Stimulated activated effector memory CD8-positive, alpha-beta T cell treated with anti-CD3 and anti-CD28 coated beads, Interleukin-12 subunit alpha, Interleukin-12 subunit beta, amount 100 ng/mL, for 72 hours (primary cell): ENCODE measurements around the gene ADAP1.
A peak's percentile ranks its signal among the peaks of the same experiment; 100 is the strongest.
"Not testable (repeated sequence)": the region's sequence is repeated elsewhere in the genome, so short reads cannot be mapped to it uniquely, and the experiment has no call there.

Experiments
- ATAC-seq: fragments of 150-1000 bp; cut with Tn5 transposase; 2 replicates; pipeline ENCODE4 v1.10.0; 2021
- DNase-seq, 2 donors: peaks; one replicate each; pipeline ENCODE4 v3.0.0; 2021 to 2022; ENCODE audit warnings: low spot score in 2 of 2
- H3K27ac Mint-ChIP-seq: one replicate; pipeline ENCODE4 v1.8.0; 2022; ENCODE audit warnings: mild to moderate bottlenecking, mixed read lengths
- H3K36me3 Mint-ChIP-seq: one replicate; pipeline ENCODE4 v1.8.0; 2022; ENCODE audit warnings: mild to moderate bottlenecking, mixed read lengths
- H3K4me1 Mint-ChIP-seq: one replicate; pipeline ENCODE4 v1.8.0; 2022; ENCODE audit warnings: mixed read lengths
- H3K4me3 Mint-ChIP-seq: one replicate; pipeline ENCODE4 v1.8.0; 2022; ENCODE audit warnings: mild to moderate bottlenecking, mixed read lengths
- H3K9me3 Mint-ChIP-seq: one replicate; pipeline ENCODE4 v1.8.0; 2022; ENCODE audit warnings: mixed read lengths

The ADAP1 gene

DNA sequence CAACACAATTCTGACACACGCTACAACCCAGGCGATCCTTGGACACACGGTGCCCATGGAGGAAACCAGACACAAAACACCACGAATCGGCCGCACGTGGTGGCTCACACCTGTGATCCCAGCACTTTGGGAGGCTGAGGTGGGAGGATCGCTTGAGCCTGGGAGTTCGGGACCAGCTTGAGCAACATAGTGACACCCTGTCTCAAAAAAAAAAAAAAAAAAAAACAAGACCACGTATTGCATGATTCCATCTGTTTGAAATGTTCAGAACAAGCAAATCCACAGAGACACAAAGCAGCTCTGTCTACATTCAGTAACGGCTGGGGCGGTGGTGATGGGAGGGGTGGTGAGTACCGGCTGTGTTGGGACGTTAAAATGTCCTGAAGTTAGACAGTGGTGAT is 25.2 kb downstream of the ADAP1 start:
- Mint-ChIP-seq H3K27ac (peak overlapping the region; percentile 84), H3K4me1 (peaks cover 71% of the 10 kb centered on the region), H3K4me3 (peak overlapping the region; percentile 12), H3K36me3 (peaks cover 53% of the 10 kb centered on the region), H3K9me3 (no peaks in the 10 kb centered on the region)
- ATAC-seq (no peak), DNase-seq (no peak)

DNA sequence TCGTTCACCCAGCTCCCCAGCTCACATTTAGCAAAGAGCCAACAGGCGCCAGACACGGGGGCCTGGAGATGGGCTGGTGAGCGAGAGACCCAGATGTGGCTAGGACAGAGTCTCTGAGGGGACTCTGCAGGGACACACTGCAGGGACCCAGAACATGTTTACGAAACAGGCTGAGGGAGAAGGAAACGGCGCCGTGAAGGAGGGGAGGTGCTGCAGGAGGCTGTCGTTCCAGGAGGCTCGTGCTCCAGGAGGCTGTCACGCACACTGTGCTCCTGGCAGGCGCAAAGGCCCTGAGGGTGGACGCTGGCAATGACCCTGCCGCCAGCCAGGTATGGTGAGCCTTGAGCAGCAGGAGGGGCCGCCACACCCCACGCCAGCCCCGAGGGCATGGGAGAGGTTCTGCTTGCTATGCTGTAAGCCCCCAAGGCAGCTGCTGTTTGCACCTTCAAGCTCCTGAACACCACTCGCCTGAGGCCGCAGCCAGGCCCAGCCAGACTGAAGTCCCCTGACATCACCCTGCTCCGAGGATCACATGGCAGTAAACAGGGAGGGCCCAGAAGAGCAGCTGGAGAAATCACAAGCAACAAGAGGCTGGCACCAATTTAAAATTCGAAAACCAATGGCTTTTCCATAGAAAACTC is 27.3 kb downstream of the ADAP1 start:
- H3K36me3 Mint-ChIP-seq: peaks cover 54% of the 10 kb centered on the region
- no peak overlapping the region for H3K4me3 Mint-ChIP-seq
- ATAC-seq (no peak), DNase-seq (no peak)
- H3K27ac Mint-ChIP-seq: peak overlapping the region; percentile 45
- H3K4me1 Mint-ChIP-seq: peaks cover 86% of the 10 kb centered on the region
- no peaks in the 10 kb centered on the region for H3K9me3 Mint-ChIP-seq

DNA sequence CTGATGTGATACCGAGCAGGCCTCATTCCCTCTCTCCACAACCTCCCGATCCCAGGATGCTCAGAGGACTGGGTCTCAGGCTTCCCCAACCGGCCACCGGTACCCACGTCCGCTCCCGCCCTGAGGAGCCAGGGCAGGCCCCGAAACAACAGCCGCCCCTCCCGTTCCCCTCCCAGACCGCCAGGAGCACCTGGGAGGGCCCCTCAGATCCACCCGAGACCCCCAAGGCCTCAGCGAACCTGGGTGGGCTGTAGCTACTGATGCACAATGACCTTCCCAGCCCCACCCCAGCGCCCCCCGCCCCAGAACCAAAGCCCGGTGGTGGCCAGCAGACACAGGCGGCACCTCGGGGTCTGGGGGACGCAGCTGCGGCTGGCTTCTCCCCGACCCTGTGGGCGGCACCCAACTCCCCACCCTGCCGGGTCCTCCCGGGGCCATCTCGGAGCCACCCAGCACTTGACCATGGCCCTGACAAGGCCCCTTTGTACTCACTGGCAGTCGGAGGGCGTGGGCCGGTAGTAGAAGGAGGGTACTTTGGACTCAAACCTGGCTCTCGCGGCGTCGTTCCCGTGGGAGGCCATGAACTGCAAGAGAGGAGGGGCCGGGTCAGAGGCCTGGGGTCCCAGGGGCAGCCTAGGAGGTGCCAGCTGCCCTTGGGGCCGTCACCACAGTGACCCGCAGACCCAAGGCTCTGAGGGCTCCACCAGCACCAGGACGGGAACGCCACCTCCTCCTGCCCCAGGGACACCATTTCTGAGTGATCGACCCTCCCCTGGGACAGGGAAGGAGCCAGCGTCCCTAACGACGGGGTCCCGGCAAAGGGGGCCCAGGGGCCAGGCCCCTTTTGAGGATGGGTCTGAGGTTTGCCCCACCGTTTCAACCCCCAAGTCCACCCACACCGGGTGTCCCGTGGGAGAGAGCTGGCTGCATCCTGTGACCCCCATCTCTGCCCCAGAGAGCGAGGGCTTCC is 28.1 kb downstream of the ADAP1 start:
- no peaks in the 10 kb centered on the region for H3K9me3 Mint-ChIP-seq
- peak overlapping the region; percentile 78 for H3K27ac Mint-ChIP-seq
- peak overlapping the region; percentile 83 for H3K4me3 Mint-ChIP-seq
- DNase-seq (no peak), ATAC-seq (no peak)
- peaks cover 50% of the 10 kb centered on the region for H3K36me3 Mint-ChIP-seq
- peaks cover 88% of the 10 kb centered on the region for H3K4me1 Mint-ChIP-seq

DNA sequence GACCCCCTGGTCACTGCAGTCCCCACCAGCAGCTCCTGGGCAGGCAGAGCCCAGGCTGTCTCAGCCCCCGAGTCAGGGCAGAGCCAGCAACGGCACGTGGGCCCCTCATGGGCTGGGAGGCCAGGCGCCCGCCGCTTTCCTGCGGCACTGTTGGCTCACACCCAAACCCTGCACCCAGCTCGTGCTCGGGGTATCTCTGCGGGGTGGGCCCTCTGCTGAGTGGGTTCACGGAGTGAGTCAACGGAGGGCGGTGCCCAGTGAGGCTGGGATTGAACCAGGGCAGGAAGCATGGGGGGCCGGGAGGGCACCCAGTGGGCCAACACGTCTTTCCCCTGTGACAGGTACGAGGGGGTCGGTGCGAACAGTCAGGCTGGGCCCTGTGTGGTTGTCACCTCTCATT is 28.9 kb downstream of the ADAP1 start:
- Mint-ChIP-seq H3K36me3 (peaks cover 55% of the 10 kb centered on the region), H3K4me1 (peaks cover 89% of the 10 kb centered on the region), H3K9me3 (no peaks in the 10 kb centered on the region), H3K27ac (peak overlapping the region; percentile 78), H3K4me3 (peak overlapping the region; percentile 83)
- DNase-seq (peak; percentile 60 to 85), ATAC-seq (peak; percentile 58)

DNA sequence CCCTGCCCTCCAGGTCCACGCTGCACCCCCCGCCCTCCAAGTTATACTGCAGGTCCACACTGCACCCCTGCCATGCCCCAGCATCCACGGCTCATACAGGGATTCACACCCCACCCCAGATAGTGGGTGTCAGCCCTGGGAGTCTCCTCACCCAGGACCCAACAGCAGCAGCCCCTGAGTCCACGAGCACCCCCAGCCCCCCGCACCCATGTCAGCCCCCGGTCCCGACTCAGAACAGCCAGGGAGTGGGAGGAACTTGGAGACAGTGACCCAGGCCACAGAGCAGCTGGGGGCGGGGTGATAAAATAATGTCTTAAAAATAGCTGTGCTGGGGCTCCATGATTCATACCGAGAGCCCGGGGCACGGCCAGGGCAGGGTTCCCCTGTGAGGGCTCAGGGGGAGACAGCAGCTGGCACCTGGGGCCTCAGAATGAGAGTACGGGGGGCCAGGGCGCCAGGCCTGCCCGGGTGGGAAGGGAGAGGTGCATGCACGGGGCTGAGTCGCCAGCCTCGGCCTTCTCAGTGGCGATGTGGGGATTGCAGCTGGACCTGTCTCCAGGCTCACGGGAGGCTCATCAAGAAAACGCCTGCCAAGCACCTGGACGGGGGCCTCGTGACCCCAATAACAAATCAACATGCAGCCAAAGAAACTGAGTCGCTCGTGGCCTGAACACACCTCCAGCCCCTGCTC is 29.8 kb downstream of the ADAP1 start:
- peaks cover 86% of the 10 kb centered on the region for H3K4me1 Mint-ChIP-seq

DNA sequence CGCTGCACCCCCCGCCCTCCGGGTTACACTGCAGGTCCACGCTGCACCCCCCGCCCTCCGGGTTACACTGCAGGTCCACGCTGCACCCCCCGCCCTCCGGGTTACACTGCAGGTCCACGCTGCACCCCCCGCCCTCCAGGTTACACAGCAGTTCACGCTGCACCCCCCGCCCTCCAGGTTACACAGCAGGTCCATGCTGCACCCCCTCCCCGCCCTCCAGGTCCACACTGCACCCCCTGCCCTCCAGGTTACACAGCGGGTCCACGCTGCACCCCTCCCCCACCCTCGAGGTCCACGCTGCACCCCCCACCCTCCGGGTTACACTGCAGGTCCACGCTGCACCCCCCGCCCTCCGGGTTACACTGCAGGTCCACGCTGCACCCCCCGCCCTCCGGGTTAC is 30.4 kb downstream of the ADAP1 start:
- Mint-ChIP-seq H3K27ac (peak overlapping the region; percentile 83), H3K36me3 (peaks cover 41% of the 10 kb centered on the region), H3K4me3 (peak overlapping the region; percentile 83), H3K4me1 (peaks cover 86% of the 10 kb centered on the region)
- DNase-seq, ATAC-seq, H3K9me3 Mint-ChIP-seq: not testable (repeated sequence)

More for the DNA sequence above, 29.8 kb downstream of the ADAP1 start:
- DNase-seq (peak; percentile 60 to 87), ATAC-seq (peak; percentile 67)
- no peaks in the 10 kb centered on the region for H3K9me3 Mint-ChIP-seq
- H3K27ac Mint-ChIP-seq: peak overlapping the region; percentile 83
- H3K36me3 Mint-ChIP-seq: peaks cover 47% of the 10 kb centered on the region
- H3K4me3 Mint-ChIP-seq: peak overlapping the region; percentile 83

DNA sequence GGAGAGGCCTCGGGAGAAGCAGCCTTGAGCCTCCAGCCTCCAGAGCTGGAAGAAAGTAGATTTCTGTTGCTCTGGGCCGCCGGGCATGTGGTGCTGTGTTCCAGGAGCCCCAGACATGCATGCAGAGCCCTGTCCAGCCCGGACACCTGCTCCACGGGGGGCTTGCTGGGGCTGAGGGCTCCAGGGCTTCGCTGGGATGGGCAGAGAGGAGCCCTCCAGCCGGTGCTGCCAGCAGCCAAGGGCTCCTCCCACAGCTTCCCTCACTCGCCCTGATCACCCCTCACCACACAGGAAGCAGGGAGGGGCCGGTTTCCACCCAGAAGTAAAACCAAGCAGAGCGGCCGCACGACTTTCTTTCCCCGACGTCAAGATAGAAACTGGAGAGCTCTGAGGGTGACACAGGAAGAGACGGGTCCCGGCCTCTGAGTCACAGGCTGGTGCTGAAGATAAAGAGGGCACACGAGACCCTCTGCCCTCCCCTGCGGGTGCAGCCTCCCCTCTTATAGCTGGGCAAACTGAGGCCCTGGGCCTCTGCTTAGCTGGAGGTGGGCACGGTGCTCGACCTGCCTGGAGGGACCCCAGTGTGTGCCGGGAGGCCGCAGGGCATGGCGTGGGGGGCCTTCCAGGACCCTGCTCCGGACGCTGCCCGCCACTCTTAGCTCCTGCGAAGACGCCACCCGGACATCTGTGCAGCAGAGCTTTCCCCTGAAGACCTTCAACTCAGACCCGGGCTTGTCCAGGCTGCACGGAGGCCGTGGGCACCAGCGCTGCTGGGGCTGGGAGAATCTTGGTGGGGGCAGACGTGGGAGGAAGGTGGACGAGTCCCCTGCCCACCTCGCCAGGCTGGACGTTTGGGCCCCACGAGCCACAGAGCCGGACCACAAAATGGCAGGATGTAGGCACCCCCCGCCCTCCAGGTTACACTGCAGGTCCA is 31.1 kb downstream of the ADAP1 start:
- DNase-seq (peak; percentile 76 to 94), ATAC-seq (peak; percentile 87)
- H3K4me1 Mint-ChIP-seq: peaks cover 79% of the 10 kb centered on the region
- peak overlapping the region; percentile 96 for H3K27ac Mint-ChIP-seq
- H3K9me3 Mint-ChIP-seq: no peaks in the 10 kb centered on the region
- H3K36me3 Mint-ChIP-seq: peaks cover 38% of the 10 kb centered on the region
- peak overlapping the region; percentile 83 for H3K4me3 Mint-ChIP-seq

DNA sequence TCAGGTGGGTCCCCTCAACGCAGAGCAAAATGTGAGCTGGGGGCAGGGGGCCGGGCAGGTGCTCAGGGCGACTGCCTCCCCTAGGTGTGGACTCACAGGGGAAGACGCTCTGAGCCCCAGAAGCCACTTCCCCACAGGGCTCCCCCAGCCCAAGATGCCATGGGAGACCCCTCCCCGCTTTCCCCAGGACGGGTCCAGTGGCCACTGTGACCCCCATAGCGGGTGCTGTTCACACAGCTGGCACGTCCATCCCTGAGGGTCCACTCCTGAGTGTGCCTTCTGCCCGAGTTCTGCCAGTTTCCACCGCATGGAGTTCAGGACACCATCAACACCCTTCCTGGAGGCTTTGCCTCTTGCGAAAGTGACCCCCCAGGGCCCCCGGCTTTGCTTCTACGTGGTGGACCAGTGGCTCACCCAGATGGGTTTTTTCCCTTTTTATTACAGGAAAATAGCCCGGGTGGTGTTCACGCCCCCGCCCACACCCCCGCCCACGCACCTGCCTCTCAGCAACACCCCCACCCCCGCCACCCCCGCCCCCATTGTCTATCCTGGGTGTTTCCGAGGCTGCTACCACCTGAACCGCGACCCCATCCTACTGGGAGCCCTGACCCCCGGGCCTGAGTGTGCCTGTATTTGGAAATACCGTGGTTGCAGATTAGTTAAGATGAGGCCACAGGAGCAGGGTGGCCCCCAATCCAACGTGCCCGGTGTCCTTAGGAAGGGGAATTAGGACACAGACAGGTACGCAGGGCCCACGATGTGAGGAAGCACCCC is 32.0 kb downstream of the ADAP1 start:
- Mint-ChIP-seq H3K4me1 (peaks cover 72% of the 10 kb centered on the region), H3K27ac (peak overlapping the region; percentile 96), H3K36me3 (peaks cover 39% of the 10 kb centered on the region), H3K9me3 (no peaks in the 10 kb centered on the region), H3K4me3 (peak overlapping the region; percentile 83)
- ATAC-seq (peak; percentile 0), DNase-seq (peak in 1 of 2 donors; percentile 74)

DNA sequence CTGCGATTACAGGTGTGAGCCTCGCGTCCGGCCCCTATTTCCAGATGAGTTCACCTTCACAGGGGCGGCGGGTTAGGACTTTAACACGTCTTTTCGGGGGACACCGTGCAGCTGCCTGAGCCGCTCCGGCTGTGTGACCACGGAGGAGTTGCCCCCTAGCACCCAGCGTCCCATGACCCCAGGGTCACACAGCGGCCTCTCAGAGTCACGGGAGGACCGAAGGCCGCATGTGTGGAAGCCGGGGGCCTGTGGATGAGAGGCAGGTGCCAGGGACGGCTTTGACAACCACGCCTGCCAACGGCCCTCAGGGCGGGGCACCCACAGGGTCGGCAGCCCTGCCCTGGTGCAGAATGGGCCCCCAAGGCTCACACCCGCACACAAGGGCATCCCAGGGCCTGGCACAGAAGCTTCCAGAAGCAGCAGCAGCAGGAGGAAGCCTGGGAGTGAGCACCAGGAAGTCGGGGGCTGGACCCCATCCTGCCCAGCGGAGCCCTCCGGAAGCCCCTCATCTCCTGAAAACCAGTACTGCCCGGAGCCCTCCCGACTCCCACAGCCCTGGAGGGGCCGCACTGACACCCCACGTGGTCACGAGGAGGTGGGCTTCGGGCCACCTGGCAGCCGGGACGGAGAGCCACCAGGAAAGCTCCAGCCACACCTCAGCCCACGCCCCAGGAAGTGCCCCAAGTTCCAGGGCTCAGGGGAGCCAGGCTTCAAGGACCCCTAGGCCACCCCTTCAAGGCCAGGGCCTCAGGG is 32.7 kb downstream of the ADAP1 start:
- Mint-ChIP-seq H3K4me1 (peaks cover 65% of the 10 kb centered on the region), H3K36me3 (peaks cover 39% of the 10 kb centered on the region), H3K9me3 (no peaks in the 10 kb centered on the region), H3K4me3 (peak overlapping the region; percentile 83), H3K27ac (peak overlapping the region; percentile 96)
- ATAC-seq (no peak), DNase-seq (no peak)

DNA sequence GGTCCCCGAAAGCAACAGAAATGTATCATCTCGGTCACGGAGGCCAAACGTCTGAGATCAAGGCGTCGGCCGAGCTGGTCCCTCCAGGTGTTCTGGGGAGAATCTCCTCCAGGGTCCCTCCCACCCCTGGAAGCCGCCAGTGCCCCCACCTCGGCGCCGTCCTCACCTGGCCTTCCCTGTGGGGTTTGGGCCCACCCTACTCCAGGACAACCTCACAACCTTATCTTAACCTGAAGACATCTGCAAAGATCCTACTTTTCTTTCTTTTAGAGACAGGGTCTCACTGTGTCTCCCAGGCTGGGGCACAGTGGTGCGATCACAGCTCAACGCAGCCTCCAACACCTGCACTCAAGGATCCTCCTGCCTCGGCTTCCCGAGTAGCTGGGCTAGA is 33.4 kb downstream of the ADAP1 start:
- peak overlapping the region; percentile 83 for H3K4me3 Mint-ChIP-seq
- no peaks in the 10 kb centered on the region for H3K9me3 Mint-ChIP-seq
- peaks cover 66% of the 10 kb centered on the region for H3K4me1 Mint-ChIP-seq
- no peak for ATAC-seq
- H3K36me3 Mint-ChIP-seq: peaks cover 39% of the 10 kb centered on the region
- no peak for DNase-seq
- peak overlapping the region; percentile 96 for H3K27ac Mint-ChIP-seq

DNA sequence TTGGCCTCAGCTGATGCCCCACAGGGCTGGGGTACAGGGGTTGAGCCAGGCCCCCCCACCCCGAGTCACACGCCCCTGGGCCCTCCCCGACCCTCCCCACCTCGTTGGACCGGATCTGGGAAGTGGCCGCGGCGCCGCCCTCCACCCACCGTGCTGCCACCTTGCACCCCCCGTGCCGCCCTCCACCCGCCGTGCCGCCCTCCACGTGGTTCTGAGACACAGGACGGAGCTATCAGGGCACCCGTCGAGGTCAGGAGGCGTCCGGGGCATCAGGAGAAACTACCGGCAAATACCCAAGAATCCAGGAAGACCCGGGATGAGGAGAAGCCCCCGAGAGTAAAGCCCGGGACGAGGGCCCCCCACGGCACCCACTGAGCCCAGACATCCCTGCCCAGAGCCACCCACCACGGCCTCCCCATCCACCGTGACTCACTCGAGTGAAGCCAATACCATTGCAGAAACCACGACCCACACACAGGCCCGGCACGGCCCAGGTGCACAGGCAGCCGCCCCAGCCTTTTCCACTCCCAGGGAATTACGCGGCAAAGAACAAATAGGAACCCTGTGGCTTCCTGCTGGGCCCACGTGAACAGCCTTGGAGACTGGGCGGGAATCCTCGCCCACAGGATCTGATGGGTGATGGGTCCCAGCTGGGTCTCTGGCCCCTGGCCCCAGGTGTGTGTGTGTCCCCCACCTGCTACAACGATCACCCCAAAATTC is 34.0 kb downstream of the ADAP1 start:
- no peak for ATAC-seq
- peak overlapping the region; percentile 83 for H3K4me3 Mint-ChIP-seq
- no peak for DNase-seq
- peaks cover 66% of the 10 kb centered on the region for H3K4me1 Mint-ChIP-seq
- no peaks in the 10 kb centered on the region for H3K9me3 Mint-ChIP-seq
- peak overlapping the region; percentile 96 for H3K27ac Mint-ChIP-seq
- peaks cover 39% of the 10 kb centered on the region for H3K36me3 Mint-ChIP-seq

DNA sequence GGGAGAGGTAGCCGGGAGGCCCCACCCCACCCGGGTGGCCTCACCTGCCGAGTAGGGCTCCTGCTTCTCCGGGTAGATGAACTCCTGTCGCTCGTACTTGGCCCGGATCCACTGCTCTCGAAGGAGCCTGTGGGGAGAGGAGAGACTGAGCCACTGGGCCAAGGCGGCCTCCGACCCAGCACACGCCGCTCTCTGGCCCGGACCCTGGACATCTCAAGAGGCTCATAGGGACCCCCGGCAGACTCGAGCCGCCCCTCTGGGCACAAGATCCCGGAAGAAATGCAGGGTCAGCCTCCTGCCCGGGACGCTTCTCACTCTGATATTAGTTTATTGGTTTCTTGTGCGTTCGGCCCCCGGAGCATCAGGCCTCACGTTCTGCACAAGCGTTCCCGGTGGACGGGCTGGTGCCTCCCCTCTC is 34.5 kb downstream of the ADAP1 start:
- no peak for DNase-seq
- Mint-ChIP-seq H3K27ac (peak overlapping the region; percentile 84), H3K36me3 (peaks cover 39% of the 10 kb centered on the region), H3K4me1 (peaks cover 62% of the 10 kb centered on the region), H3K4me3 (no peak overlapping the region), H3K9me3 (no peaks in the 10 kb centered on the region)
- ATAC-seq: no peak

DNA sequence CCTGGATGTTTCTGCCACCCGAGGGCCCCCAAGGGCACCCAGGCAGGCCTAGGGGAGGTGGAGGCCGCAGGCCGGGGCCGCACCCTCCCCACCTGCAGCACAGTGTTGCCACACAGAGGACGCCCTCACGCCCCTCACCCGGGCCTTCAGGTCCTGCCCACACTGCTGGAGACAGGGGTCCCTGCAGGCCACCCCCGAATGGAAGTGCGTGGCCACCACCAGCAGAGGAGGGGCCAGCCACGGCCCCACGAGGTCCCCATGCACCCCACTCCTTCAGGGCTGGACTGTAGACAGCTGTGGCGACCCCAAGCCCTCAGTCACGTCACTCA is 35.4 kb downstream of the ADAP1 start:
- no peaks in the 10 kb centered on the region for H3K9me3 Mint-ChIP-seq
- H3K4me3 Mint-ChIP-seq: no peak overlapping the region
- peak overlapping the region; percentile 84 for H3K27ac Mint-ChIP-seq
- no peak for ATAC-seq
- H3K4me1 Mint-ChIP-seq: peaks cover 54% of the 10 kb centered on the region
- H3K36me3 Mint-ChIP-seq: peaks cover 31% of the 10 kb centered on the region
- DNase-seq: no peak
